ENCODE results near the gene UNG. TPM values are rescaled to one million over a fixed set of nuclear protein-coding genes. Genes with fewer than 3 reads are reported as not detected.

The UNG gene
- total and polyA plus RNA-seq, 2 of the 8 experiments (the other 6 are each of a cell fraction or from before 2014, with no cell fraction given) = 71.6 to 163 TPM

GRCh38 chr12:109121346-109121880 is 24.0 kb downstream of the UNG start:
- Histone ChIP-seq H3K23me2 (ENCODE audit: low read depth, low read length) (no peaks in the 10 kb centered on the region), H2AFZ (ENCODE audit: low read length) (no peak overlapping the region), H3K36me3 (ENCODE audit: control insufficient read depth in 2 of 4, insufficient read depth in 4 of 4, low read length in 3 of 4) (no peaks in the 10 kb centered on the region), H3K4me3 (ENCODE audit: extremely low read depth in 1 of 4, insufficient read depth in 2 of 4, low read depth in 3 of 4, low read length in 4 of 4) (no peak overlapping the region), H4K5ac (ENCODE audit: insufficient read length, low read depth, low read length) (no peak overlapping the region), H3K27ac (ENCODE audit: low read depth, low read length) (no peak overlapping the region), H2BK120ac (replicated peaks; ENCODE audit: low read depth, low read length) (no peak overlapping the region), H3K23ac (ENCODE audit: insufficient read length) (no peak overlapping the region), H3K9me3 (ENCODE audit: insufficient read depth in 2 of 2, low read depth in 1 of 2, low read length in 1 of 2) (no peaks in the 10 kb centered on the region), H3K79me1 (ENCODE audit: low read depth, low read length) (no peaks in the 10 kb centered on the region), H2BK20ac (ENCODE audit: low read length) (no peak overlapping the region), H3K27me3 (replicated peaks in 1 of 4; ENCODE audit: control insufficient read depth in 3 of 4, extremely low read depth in 1 of 4, insufficient read depth in 3 of 4, low read length in 3 of 4) (no peaks in the 10 kb centered on the region), H4K20me1 (replicated peaks in 1 of 2; ENCODE audit: control insufficient read depth in 1 of 2, insufficient read depth in 2 of 2, low read length in 2 of 2) (no peaks in the 10 kb centered on the region), H3K4me2 (ENCODE audit: insufficient read depth in 1 of 2, low read depth in 2 of 2, low read length in 2 of 2) (no peak overlapping the region), H2BK5ac (ENCODE audit: low read depth, low read length) (no peak overlapping the region), H3K14ac (ENCODE audit: insufficient read length) (no peak overlapping the region), H3K9ac (replicated peaks in 1 of 4; ENCODE audit: extremely low read depth in 1 of 4, low read depth in 3 of 4, low read length in 3 of 4) (no peak overlapping the region), H4K8ac (ENCODE audit: extremely low read depth, insufficient read depth, low read length) (no peak overlapping the region), H3K18ac (ENCODE audit: extremely low read depth, low read length) (peak overlapping the region; percentile 6; the same call in 1 of the 2 replicates), H3K4ac (replicated peaks; ENCODE audit: insufficient read length, low read depth, low read length) (no peak overlapping the region), H3K56ac (replicated peaks; ENCODE audit: insufficient read length, low read depth, low read length) (no peak overlapping the region), H4K91ac (replicated peaks; ENCODE audit: insufficient read length, low read length) (no peak overlapping the region), H2BK15ac (ENCODE audit: low read length) (no peak overlapping the region), H2AK5ac (ENCODE audit: low read depth, low read length) (0 out of 2 replicates have a peak overlapping the region, but pooled peaks have one; percentile 2), H2BK12ac (ENCODE audit: low read depth, low read length) (no peak overlapping the region), H3K4me1 (replicated peaks in 1 of 4; ENCODE audit: control insufficient read depth in 3 of 4, insufficient read depth in 4 of 4, low read length in 3 of 4) (peaks cover 0 to 3% (median 0%) of the 10 kb centered on the region in 4 experiments; a peak in 1 of 7 replicates), H3K79me2 (ENCODE audit: control insufficient read depth in 1 of 2, insufficient read depth in 2 of 2, low read length in 2 of 2) (no peaks in the 10 kb centered on the region)
- FAIRE-seq (no peak), DNase-seq (ENCODE audit: low read depth in 1 of 2, low spot score in 2 of 2) (no peak)
- CTCF ChIA-PET (ENCODE audit: partially characterized antibody) = interaction anchor here (1.6 to 5.0 kb wide), 2 partner anchors 9 to 13 kb away, joined by 4 to 29 read pairs; no protein-coding TSS in a partner anchor
- TF ChIP-seq PHF8 (conservative IDR thresholded peaks at IDR 0.05; ENCODE audit: low read depth, low read length) = no peak
- TF ChIP-seq CTCF (IDR thresholded peaks at IDR 0.05; ENCODE audit: control extremely low read depth in 1 of 3, insufficient read depth in 1 of 3, low read depth in 1 of 3, low read length in 3 of 3) = no peak
- TF ChIP-seq EGR1 (IDR thresholded peaks at IDR 0.05; ENCODE audit: borderline replicate concordance, low read depth, low read length) = no peak
- no peak for TF ChIP-seq RNF2 (IDR thresholded peaks at IDR 0.05; ENCODE audit: borderline replicate concordance, low read depth, low read length, missing control alignments, poor library complexity, severe bottlenecking)
- TF ChIP-seq POLR2AphosphoS5 (IDR thresholded peaks at IDR 0.05; ENCODE audit: low read depth, low read length) = no peak
- TF ChIP-seq SUZ12 (IDR thresholded peaks at IDR 0.05; ENCODE audit: low read length) = no peak
- TF ChIP-seq CBX5 (IDR thresholded peaks at IDR 0.05; ENCODE audit: low read depth, low read length) = no peak
- no peak for TF ChIP-seq SIRT6 (IDR thresholded peaks at IDR 0.05; ENCODE audit: low read length)
- TF ChIP-seq KDM4A (IDR thresholded peaks at IDR 0.05; ENCODE audit: low read depth, low read length, severe bottlenecking) = no peak
- no peak for TF ChIP-seq SP4 (IDR thresholded peaks at IDR 0.05; ENCODE audit: low read length)
- WGBS, 2 experiments (ENCODE audit: extremely low coverage in 1 of 2, insufficient coverage in 1 of 2, insufficient read length in 1 of 2, insufficient replicate concordance in 2 of 2, low coverage in 1 of 2, low lambda C conversion rate in 2 of 2, missing lambda C conversion rate in 1 of 2) = 85% methylated on average over 3 of the region's 3 CpGs; no CpG with 5 or more reads in 1 of the 2 experiments
- POLR2A ChIA-PET (ENCODE audit: partially characterized antibody) = no interaction called here
